ENCODE data around the gene RPP38.

Gene RPP38

GRCh38 chr10:15060638-15061037 lies 36.5 kb upstream of the RPP38 start:
- TF ChIP-seq CTCF (IDR thresholded peaks at IDR 0.05; ENCODE audit: extremely low read depth, insufficient read depth, missing control alignments), result no peak
- no peak for DNase-seq (ENCODE audit: low spot score)
- in situ Hi-C loops (cut with MboI; ENCODE audit: low pct_unique_long_range_greater_than_20kb, low sequenced_read_pairs, unreplicated experiment), result no loop called here

GRCh38 chr10:15067154-15067553 lies 30.0 kb upstream of the RPP38 start:
- no peak for TF ChIP-seq CTCF (IDR thresholded peaks at IDR 0.05; ENCODE audit: extremely low read depth, insufficient read depth, missing control alignments)
- DNase-seq (ENCODE audit: low spot score), result no peak

GRCh38 chr10:15068802-15069201 lies 28.4 kb upstream of the RPP38 start:
- in situ Hi-C loops (cut with MboI; ENCODE audit: low pct_unique_long_range_greater_than_20kb, low sequenced_read_pairs, unreplicated experiment), result no loop called here
- no peak for TF ChIP-seq CTCF (IDR thresholded peaks at IDR 0.05; ENCODE audit: extremely low read depth, insufficient read depth, missing control alignments)
- no peak for DNase-seq (ENCODE audit: low spot score)

More at GRCh38 chr10:15067154-15067553, 30.0 kb upstream of the RPP38 start:
- in situ Hi-C loops (cut with MboI; ENCODE audit: low pct_unique_long_range_greater_than_20kb, low sequenced_read_pairs, unreplicated experiment), result no loop called here

- in situ Hi-C loops (cut with MboI; ENCODE audit: low pct_unique_long_range_greater_than_20kb, low sequenced_read_pairs, unreplicated experiment), result no loop called here
- no peak for TF ChIP-seq CTCF (IDR thresholded peaks at IDR 0.05; ENCODE audit: extremely low read depth, insufficient read depth, missing control alignments)
- DNase-seq (ENCODE audit: low spot score), result no peak
These were observed 27.9 kb upstream of the RPP38 start for GRCh38 chr10:15069230-15069629.

- no peak for DNase-seq (ENCODE audit: low spot score)
- in situ Hi-C loops (cut with MboI; ENCODE audit: low pct_unique_long_range_greater_than_20kb, low sequenced_read_pairs, unreplicated experiment), result no loop called here
- no peak for TF ChIP-seq CTCF (IDR thresholded peaks at IDR 0.05; ENCODE audit: extremely low read depth, insufficient read depth, missing control alignments)
These were observed 24.8 kb upstream of the RPP38 start for GRCh38 chr10:15072358-15072757.

- in situ Hi-C loops (cut with MboI; ENCODE audit: low pct_unique_long_range_greater_than_20kb, low sequenced_read_pairs, unreplicated experiment), result no loop called here
- DNase-seq (ENCODE audit: low spot score), result no peak
- no peak for TF ChIP-seq CTCF (IDR thresholded peaks at IDR 0.05; ENCODE audit: extremely low read depth, insufficient read depth, missing control alignments)
These were observed 21.7 kb upstream of the RPP38 start for GRCh38 chr10:15075421-15075820.
